ENCODE data around the gene CAMK1D. TPM values are rescaled to one million over a fixed set of nuclear protein-coding genes. Genes with fewer than 3 reads are reported as not detected.

Gene CAMK1D
- total RNA-seq, 1 donor, result 11.2 TPM

GRCh38 chr10:12661671-12662070 is 312.3 kb downstream of the CAMK1D start:
- Histone ChIP-seq H3K79me2 (ENCODE audit: insufficient read depth, low read length) (no peaks in the 10 kb centered on the region), H3K9me3 (ENCODE audit: low read depth, low read length) (no peaks in the 10 kb centered on the region), H3K4me3 (ENCODE audit: insufficient read depth, low read length) (no peak overlapping the region), H3K27ac (ENCODE audit: low read depth, low read length) (no peak overlapping the region), H4K20me1 (ENCODE audit: insufficient read depth, low read length) (no peaks in the 10 kb centered on the region), H3K4me1 (ENCODE audit: insufficient read depth, low read length) (no peaks in the 10 kb centered on the region), H3K27me3 (ENCODE audit: insufficient read depth, low read length) (no peaks in the 10 kb centered on the region), H3K36me3 (ENCODE audit: insufficient read depth, low read length) (no peaks in the 10 kb centered on the region), H2AFZ (ENCODE audit: low read length) (no peak overlapping the region), H3K4me2 (ENCODE audit: insufficient read depth, low read length) (no peak overlapping the region)
- TF ChIP-seq, protein P1, sequence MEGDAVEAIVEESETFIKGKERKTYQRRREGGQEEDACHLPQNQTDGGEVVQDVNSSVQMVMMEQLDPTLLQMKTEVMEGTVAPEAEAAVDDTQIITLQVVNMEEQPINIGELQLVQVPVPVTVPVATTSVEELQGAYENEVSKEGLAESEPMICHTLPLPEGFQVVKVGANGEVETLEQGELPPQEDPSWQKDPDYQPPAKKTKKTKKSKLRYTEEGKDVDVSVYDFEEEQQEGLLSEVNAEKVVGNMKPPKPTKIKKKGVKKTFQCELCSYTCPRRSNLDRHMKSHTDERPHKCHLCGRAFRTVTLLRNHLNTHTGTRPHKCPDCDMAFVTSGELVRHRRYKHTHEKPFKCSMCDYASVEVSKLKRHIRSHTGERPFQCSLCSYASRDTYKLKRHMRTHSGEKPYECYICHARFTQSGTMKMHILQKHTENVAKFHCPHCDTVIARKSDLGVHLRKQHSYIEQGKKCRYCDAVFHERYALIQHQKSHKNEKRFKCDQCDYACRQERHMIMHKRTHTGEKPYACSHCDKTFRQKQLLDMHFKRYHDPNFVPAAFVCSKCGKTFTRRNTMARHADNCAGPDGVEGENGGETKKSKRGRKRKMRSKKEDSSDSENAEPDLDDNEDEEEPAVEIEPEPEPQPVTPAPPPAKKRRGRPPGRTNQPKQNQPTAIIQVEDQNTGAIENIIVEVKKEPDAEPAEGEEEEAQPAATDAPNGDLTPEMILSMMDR (IDR thresholded peaks at IDR 0.05; ENCODE audit: extremely low read depth, low read depth, low read length), result no peak
- no peak for DNase-seq (ENCODE audit: insufficient read length, low spot score, missing footprints)

- Histone ChIP-seq H3K27ac (ENCODE audit: low read depth, low read length) (no peak overlapping the region), H3K27me3 (ENCODE audit: insufficient read depth, low read length) (no peaks in the 10 kb centered on the region), H3K36me3 (ENCODE audit: insufficient read depth, low read length) (no peaks in the 10 kb centered on the region), H3K4me2 (ENCODE audit: insufficient read depth, low read length) (no peak overlapping the region), H3K9me3 (ENCODE audit: low read depth, low read length) (no peaks in the 10 kb centered on the region), H4K20me1 (ENCODE audit: insufficient read depth, low read length) (no peaks in the 10 kb centered on the region), H3K4me1 (ENCODE audit: insufficient read depth, low read length) (no peaks in the 10 kb centered on the region), H3K4me3 (ENCODE audit: insufficient read depth, low read length) (no peak overlapping the region), H3K79me2 (ENCODE audit: insufficient read depth, low read length) (no peaks in the 10 kb centered on the region), H2AFZ (ENCODE audit: low read length) (no peak overlapping the region)
- TF ChIP-seq, protein P1 (IDR thresholded peaks at IDR 0.05; ENCODE audit: extremely low read depth, low read depth, low read length), result no peak
- no peak for DNase-seq (ENCODE audit: insufficient read length, low spot score, missing footprints)
Measured at GRCh38 chr10:12663863-12664262, 314.5 kb downstream of the CAMK1D start.

DNA sequence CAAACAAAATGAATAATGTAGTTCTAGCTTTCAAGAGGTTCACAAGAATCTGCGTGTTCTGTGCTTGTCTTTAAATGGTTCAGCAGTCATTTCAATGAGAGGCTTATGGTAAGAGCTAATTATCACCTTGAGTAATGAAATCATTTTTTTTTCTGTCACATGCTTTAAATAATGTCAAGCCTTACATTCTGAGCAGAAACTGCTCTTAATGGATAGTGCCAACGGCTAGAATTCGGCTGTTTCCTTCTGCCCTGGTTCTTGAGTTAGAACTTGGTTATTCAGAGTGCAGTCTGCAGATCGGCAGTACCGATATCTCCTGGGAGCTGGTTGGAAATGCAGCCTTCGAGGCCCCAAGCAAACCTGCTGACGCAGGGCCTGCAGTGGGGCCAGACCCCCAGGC is 316.2 kb downstream of the CAMK1D start:
- H4K20me1 ChIP-seq (ENCODE audit: insufficient read depth, low read length), result no peaks in the 10 kb centered on the region

DNA sequence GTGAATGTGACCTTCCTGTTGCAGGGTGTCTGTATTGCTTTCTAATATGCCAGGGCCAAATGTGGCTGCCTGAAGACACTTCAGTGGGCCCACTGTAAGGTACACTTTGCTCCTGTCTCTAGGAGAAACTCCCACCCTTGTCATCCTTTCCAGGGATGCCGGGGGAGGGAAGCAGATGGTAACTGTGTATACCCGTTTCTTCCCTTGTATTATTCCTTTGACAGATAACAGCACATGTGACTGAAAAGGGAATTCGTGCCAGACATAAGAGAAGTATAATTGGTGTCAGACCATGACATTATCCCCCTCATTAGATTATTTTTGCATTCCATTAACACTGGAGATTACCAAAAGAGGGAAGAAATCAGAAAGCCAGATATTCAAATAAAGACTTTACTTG is 317.7 kb downstream of the CAMK1D start:
- TF ChIP-seq, protein P1 (IDR thresholded peaks at IDR 0.05; ENCODE audit: extremely low read depth, low read depth, low read length), result no peak
- Histone ChIP-seq H3K4me1 (ENCODE audit: insufficient read depth, low read length) (no peaks in the 10 kb centered on the region), H3K27ac (ENCODE audit: low read depth, low read length) (no peak overlapping the region), H4K20me1 (ENCODE audit: insufficient read depth, low read length) (no peaks in the 10 kb centered on the region), H3K27me3 (ENCODE audit: insufficient read depth, low read length) (no peaks in the 10 kb centered on the region), H2AFZ (ENCODE audit: low read length) (no peak overlapping the region), H3K4me2 (ENCODE audit: insufficient read depth, low read length) (no peak overlapping the region), H3K36me3 (ENCODE audit: insufficient read depth, low read length) (no peaks in the 10 kb centered on the region), H3K9me3 (ENCODE audit: low read depth, low read length) (no peaks in the 10 kb centered on the region), H3K4me3 (ENCODE audit: insufficient read depth, low read length) (no peak overlapping the region), H3K79me2 (ENCODE audit: insufficient read depth, low read length) (no peaks in the 10 kb centered on the region)
- DNase-seq (ENCODE audit: insufficient read length, low spot score, missing footprints), result no peak

More for the DNA sequence above, 316.2 kb downstream of the CAMK1D start:
- no peaks in the 10 kb centered on the region for H3K27me3 ChIP-seq (ENCODE audit: insufficient read depth, low read length)
- H3K4me1 ChIP-seq (ENCODE audit: insufficient read depth, low read length), result no peaks in the 10 kb centered on the region
- DNase-seq (ENCODE audit: insufficient read length, low spot score, missing footprints), result no peak
- H3K27ac ChIP-seq (ENCODE audit: low read depth, low read length), result no peak overlapping the region
- H3K36me3 ChIP-seq (ENCODE audit: insufficient read depth, low read length), result no peaks in the 10 kb centered on the region
- H2AFZ ChIP-seq (ENCODE audit: low read length), result no peak overlapping the region
- H3K4me2 ChIP-seq (ENCODE audit: insufficient read depth, low read length), result no peak overlapping the region
- no peaks in the 10 kb centered on the region for H3K79me2 ChIP-seq (ENCODE audit: insufficient read depth, low read length)
- no peak overlapping the region for H3K4me3 ChIP-seq (ENCODE audit: insufficient read depth, low read length)
- TF ChIP-seq, protein P1 (IDR thresholded peaks at IDR 0.05; ENCODE audit: extremely low read depth, low read depth, low read length), result no peak
- H3K9me3 ChIP-seq (ENCODE audit: low read depth, low read length), result no peaks in the 10 kb centered on the region

Data from osteoblast (primary cell).